ENCODE measurements around the gene BCAM.
"Not testable (repeated sequence)": the region's sequence is repeated elsewhere in the genome, so short reads cannot be mapped to it uniquely, and the experiment has no call there.

The BCAM gene

GRCh38 chr19:44819246-44819832, 10.4 kb downstream of the BCAM start:
- no peak for DNase-seq

DNA sequence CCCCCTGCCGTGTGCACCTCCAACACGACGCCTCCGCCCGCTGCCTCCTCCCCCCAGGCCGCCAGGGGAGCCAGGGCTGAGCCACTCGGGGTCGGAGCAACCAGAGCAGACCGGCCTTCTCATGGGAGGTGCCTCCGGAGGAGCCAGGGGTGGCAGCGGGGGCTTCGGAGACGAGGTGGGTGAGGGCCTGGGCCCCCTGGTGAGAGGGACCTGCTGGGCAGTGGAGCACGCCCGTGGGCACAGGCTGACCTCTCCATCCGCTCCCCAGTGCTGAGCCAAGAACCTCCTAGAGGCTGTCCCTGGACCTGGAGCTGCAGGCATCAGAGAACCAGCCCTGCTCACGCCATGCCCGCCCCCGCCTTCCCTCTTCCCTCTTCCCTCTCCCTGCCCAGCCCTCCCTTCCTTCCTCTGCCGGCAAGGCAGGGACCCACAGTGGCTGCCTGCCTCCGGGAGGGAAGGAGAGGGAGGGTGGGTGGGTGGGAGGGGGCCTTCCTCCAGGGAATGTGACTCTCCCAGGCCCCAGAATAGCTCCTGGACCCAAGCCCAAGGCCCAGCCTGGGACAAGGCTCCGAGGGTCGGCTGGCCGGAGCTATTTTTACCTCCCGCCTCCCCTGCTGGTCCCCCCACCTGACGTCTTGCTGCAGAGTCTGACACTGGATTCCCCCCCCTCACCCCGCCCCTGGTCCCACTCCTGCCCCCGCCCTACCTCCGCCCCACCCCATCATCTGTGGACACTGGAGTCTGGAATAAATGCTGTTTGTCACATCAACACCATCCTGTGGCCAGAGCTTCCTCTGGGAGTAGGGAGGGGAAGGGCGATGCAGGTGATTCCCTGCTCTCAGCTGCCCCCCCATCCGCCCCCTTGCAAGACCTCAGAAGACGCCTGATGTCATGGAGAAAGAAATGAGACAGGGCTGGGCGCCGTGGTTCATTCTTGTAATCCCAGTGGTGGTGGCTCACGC, 12.0 kb downstream of the BCAM start:
- DNase-seq = no peak

DNA sequence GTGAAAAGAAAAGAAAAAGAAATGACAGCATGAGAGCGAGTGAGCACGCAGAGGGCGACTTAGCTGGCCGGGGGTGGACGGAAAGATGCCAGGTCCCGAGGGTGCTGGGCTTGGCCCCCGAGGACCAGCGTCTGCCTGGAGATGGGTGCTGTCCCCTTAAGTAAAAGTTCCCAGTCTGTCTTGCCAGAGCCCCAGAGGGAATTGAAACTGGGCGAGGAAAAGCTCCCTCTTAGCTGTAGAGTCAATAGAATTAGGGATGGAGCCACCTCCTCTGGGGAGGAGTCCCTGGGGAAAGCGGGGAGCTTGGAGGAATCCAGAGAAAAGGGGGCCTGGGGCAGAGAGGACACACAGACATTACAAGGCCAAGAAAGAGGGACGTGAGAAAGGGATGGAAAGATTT, 13.3 kb downstream of the BCAM start:
- DNase-seq = no peak

DNA sequence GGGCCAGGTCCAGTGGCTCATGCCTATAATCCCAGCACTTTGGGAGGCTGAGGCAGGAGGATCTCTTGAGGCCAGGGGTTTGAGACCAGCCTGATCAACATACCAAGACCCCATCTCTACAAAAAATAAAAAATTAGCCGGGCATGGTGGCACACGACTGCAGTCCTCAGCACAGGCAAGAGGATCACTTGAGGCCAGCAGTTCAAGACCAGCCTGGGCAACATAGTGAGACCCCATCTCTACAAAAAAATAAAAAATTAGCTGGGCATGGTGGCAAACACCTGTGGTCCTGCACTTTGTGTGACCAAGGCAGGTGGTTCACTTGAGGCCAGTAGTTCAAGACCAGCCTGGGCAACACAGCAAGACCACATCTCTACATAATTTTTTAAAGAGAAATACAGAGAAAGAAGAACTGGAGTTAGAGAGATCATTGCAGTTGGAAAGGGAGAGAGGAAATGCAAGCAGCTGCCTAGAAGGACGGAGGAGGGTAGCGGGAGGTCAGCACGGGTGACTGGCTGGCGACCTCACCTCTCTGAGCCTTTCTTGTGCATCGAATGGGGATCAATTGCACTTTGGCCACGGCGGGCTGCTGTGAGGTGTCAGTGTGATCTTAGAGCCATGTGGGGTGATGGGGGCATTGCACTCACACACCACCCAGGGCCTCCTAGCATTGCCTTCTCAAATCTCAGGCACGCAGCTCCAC, 13.9 kb downstream of the BCAM start:
- no peak for DNase-seq

DNA sequence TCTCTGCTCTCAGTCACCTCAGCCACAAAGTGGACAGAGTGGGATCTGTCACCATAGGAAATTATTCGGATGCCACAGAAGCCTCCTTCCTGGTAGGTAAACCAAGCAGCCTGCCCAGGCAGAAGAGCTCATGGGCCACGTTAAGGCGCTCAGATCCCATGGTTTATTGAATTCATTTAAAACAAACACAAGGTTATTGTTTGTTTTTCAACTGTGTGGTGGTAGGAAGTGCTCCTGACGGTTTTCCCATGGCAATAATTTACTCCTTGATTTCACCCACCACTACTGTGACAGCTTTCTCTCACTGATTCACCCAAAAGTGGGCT, 14.4 kb downstream of the BCAM start:
- no peak for DNase-seq

DNA sequence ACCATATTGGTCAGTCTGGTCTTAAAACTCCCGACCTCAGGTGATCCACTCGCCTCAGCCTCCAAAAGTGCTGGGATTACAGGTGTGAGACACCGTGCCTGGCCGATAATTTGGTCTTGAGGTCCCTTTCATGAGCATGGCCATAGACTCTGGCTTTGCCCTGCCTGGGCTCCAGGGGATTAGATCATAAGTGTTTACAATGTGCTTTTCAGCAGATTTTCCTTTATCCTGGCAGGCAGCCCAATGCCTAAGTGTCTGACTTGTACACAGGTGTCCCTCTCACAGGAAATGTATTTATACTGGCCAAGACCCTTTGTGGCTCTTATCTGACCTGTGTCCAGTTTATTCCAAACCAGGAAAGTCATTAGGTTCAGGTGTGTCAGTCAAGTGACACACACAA, 15.9 kb downstream of the BCAM start:
- DNase-seq = no peak

DNA sequence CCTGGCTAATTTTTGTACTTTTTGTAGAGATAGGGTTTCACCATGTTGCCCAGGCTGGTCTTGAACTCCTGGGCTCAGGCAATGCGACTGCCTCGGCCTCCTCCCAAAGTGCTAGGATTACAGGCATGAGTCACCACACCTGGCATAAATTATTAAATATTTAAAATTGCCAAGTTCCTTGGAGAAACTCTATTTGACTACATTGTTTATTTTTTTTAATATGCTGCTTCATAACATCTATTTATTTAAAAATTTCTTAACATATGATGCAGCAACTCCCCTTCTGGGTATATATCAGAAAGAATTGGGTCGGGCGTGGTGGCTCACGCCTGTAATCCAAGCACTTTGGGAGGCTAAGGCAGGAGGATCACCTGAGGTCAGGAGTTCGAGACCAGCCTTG, 24.0 kb downstream of the BCAM start:
- DNase-seq = not testable (repeated sequence)

GRCh38 chr19:44834399-44834798, 25.5 kb downstream of the BCAM start:
- not testable (repeated sequence) for DNase-seq

GRCh38 chr19:44839276-44839675, 30.4 kb downstream of the BCAM start:
- DNase-seq = no peak

DNA sequence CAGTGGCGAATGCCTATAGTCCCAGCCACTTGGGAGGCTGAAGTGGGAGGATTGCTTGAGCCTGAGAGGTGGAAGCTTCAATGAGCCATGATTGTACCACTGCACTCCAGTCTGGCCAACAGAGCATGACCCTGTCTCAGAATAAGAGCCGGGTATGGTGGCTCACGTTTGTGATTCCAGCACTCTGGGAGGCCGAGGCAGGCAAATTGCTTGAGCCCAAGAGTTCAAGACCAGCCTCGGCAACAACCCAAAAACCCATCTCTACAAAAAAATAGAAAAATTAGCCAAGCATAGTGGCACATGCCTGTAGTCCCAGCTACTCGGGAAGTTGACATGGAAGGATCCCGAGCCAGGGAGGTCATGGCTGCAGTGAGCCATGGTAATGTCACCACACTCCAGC, 31.9 kb downstream of the BCAM start:
- DNase-seq = no peak

DNA sequence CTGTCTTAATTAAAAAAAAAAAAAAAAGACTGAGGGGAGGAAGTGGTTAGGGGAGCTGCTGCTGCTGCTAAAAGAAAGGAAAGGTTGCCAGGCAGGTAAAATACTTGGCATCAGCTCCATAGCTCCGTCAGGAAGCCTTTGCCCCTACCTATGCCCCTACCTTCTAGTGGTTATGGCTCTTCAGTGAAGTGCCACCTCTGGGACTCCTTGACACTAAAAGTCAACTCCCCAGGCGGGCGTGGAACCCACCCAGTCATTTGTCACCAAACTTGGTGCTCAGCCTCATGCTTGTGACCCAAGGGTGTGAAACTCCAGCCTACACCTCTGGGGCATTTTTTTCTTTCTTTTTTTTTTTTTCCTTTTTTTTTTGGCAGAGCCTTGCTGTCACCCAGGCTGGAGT, 32.3 kb downstream of the BCAM start:
- no peak for DNase-seq

- DNase-seq = no peak
Measured at GRCh38 chr19:44845286-44845611, 36.3 kb downstream of the BCAM start.

GRCh38 chr19:44845612-44846454, 36.9 kb downstream of the BCAM start, which contains the start of gene NECTIN2:
Gene NECTIN2 (plus strand): TSS chr19:44846297. CDS start chr19:44846526, 229 bp downstream.
- DNase-seq = no peak

DNA sequence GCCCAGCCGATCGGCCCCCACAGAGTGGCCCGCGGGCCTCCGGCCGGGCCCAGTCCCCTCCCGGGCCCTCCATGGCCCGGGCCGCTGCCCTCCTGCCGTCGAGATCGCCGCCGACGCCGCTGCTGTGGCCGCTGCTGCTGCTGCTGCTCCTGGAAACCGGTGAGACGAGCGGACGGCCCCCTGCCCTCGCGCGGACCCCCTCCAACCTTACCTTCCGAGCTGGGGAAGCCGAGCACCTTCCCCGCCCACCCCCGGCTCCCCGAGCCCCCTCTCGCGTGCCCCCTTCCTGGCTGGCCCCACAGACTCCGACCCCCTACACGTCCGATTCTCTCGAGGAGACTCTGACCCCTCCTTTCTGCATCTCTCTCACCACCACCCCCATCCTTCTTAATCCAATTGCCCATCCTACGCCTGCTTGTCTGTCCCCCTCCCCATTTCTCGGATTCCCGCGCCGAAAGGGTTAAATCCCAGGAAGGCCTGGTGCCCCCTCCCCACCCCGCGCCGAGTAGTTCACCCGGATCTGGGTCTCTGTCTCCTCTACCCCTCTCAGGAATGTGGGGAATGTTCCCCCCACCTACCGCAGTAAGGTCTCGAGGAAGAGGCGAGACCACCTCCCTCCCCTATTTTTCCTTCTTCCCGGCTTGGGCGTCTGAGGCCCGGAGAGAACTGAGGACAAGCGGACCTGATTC, 37.7 kb downstream of the BCAM start:
- no peak for DNase-seq

DNA sequence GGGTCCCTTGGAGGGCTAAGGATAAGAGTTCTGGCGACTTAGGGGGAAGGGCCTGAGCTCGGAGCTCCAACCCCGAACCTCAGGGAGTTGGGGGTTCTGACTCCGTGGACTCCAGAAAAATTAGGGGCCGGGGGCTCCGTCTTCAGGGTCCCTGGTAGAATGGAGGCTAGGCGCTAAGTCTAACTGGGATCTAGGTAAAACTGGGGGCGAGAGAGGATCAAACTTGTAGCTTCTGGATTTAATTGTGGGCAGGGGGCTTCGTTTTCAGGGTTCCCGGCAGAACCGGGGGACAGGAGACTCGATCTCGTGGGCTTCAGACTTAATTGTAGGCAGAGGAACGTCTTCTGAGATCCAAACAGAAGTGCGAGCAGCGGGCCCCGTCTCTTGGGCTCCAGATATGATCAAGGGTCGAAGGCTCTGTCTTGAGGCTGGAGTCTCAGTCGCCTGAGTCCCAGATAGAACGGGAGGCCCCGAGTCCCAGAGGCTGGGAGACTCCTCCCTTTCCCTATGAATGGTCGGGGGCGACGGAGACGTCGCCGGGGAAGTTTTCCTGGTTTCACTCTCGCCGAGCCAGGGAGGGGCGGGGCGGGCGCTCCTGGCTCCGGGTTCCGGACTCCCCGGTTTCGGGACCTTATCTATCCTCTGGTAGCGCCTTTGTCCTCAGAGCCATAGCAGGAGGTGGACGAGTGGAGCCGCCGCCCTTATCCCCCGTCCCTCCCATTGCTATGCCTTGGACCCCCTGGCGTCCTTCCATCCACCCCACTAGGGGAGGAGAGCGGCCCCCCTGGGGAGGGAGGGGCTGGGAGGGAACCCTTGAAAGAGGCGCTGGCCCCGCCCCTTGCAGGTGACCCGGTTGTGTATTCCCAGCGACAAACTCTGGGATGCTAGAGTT, 38.5 kb downstream of the BCAM start:
- no peak for DNase-seq

GRCh38 chr19:44848036-44848811, 39.3 kb downstream of the BCAM start:
- no peak for DNase-seq

GRCh38 chr19:44848812-44849447, 40.0 kb downstream of the BCAM start:
- DNase-seq = no peak

DNA sequence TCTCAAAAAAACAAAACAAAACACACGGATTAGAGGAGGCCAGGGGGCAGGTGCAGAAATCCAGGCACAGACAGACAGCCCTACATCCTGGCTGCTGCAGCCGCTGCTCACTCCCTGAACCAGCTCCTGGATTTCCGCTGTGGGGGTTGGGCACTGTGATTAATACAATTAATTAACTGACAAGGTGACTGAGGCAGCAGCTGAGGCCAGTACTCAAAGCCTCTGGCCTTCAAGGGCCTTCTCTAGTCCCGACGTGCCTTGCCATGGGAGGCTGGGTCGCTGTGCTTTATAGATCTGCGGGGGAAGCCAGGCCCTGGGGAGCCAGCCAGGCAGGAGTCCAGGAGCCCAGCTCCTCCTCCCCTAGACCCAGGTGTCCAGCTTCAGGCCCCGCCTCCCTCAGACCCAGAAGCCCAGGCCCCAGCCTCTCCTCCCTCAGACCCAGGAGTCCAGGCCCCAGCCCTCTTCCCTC, 41.8 kb downstream of the BCAM start:
- no peak for DNase-seq

DNA sequence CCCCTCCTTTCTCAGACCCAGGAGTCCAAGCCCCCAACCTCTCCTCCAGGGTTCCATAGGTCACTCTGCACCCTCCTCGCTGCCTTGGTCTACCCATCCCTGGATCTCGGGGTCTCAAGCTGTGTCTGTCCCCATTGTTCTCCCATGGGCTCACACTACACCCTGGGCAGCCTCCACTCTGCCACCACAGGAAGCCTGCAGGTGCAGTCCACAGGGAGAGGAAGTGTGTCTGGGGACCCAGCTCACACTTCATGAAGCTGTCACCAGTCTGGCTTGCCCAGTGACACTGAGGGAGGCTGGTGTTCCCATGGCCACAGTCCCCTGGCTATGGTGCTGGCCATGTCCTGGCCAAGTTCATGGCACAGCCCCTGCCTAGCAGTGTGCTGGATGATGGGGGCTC, 42.5 kb downstream of the BCAM start:
- no peak for DNase-seq

DNA sequence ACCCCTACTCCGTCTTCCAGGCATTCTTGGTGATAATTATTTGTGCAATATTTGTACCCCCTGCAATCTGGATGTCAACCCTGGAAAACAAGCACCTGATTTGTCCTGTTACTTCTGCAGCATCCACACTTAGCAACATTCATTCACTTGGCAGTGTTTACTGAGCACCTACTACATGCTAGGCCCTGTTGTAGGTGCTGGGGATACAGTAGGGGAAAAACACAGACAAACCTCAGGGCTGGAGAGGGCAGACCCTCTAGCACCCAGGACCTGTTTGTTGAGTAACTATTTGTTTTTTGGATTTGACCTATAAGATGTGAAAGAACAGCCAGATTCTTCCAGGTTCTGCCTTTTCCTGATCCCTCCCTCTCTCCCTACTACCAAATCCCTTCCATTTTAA, 46.7 kb downstream of the BCAM start:
- DNase-seq = no peak

Measured in cortex of kidney (tissue), 1 donor.